Measurements from ENCODE around the gene TXNDC12.

GRCh38 chr1:52096216-52096615, 41.2 kb upstream of the TXNDC12 start:
- TF ChIP-seq SIN3A (IDR thresholded peaks at IDR 0.05; ENCODE audit: borderline replicate concordance in 2 of 2, control insufficient read depth in 1 of 2, low read depth in 2 of 2, low read length in 2 of 2): no peak
- no peak for TF ChIP-seq MTA3 (IDR thresholded peaks at IDR 0.05; ENCODE audit: borderline replicate concordance)
- TF ChIP-seq PBX2 (CRISPR knock-in tag; IDR thresholded peaks at IDR 0.05; ENCODE audit: low read depth): no peak
- TF ChIP-seq PBX2 (tag; conservative IDR thresholded peaks at IDR 0.05; ENCODE audit: low read depth): no peak
- TF ChIP-seq SPI1 (IDR thresholded peaks at IDR 0.05; ENCODE audit: borderline replicate concordance, low read depth, low read length): no peak
- no peak for TF ChIP-seq CTCF (IDR thresholded peaks at IDR 0.05 in 2 of 3, conservative IDR thresholded peaks at IDR 0.05 in 1 of 3; ENCODE audit: insufficient read depth in 2 of 3, low read depth in 1 of 3, low read length in 3 of 3)
